ENCODE measurements around the gene SGMS1.

- TF ChIP-seq ZNF274 (IDR thresholded peaks at IDR 0.05; ENCODE audit: low read depth, low read length) (no peak), YY1 (IDR thresholded peaks at IDR 0.05; ENCODE audit: insufficient read depth, insufficient read length) (no peak)
These were observed 291.5 kb downstream of the SGMS1 start for GRCh38 chr10:50332108-50332842.

Measured in NT2/D1 (cell line).